Retinal pigment epithelial cell (primary cell): ENCODE results near the gene FOXB2.
"Not testable (repeated sequence)": the region's sequence is repeated elsewhere in the genome, so short reads cannot be mapped to it uniquely, and the experiment has no call there.

Experiments
- DNase-seq: peaks from one replicate; pipeline ENCODE4 v3.0.0-alpha.2; 2010; ENCODE audit warnings: low read depth
- H3K4me3 ChIP-seq: 2 replicates; pipeline ENCODE4 v1.5.1; 2011; ENCODE audit warnings: mild to moderate bottlenecking, low read length, control low read depth, moderate library complexity
- TF ChIP-seq, protein P1 (sequence below): conservative IDR thresholded peaks from 2 replicates; pipeline ENCODE4 v1.5.1; 2011; ENCODE audit warnings: low read depth, low read length, control low read depth, inconsistent platforms

The FOXB2 gene

DNA sequence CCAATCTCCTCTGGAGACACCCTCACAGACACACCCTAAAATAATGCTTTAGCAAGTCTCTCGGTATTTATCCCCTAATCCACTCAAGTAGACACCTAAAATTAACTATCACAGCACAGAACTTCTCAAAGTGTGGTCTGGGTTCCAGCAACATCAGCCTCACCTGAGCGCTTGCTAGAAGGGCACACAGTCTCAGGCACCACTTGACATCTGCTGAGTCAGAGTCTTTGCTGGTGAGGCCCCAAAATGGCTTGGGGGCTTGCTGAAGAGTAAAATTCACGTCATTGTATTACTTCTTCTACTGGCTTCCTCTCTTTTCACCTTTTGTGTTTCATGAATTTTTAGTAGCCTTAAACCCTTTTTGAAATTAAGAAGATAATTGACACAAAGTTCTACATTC is 9.0 kb downstream of the FOXB2 start:
- H3K4me3 ChIP-seq: no peak overlapping the region
- TF ChIP-seq, protein P1, sequence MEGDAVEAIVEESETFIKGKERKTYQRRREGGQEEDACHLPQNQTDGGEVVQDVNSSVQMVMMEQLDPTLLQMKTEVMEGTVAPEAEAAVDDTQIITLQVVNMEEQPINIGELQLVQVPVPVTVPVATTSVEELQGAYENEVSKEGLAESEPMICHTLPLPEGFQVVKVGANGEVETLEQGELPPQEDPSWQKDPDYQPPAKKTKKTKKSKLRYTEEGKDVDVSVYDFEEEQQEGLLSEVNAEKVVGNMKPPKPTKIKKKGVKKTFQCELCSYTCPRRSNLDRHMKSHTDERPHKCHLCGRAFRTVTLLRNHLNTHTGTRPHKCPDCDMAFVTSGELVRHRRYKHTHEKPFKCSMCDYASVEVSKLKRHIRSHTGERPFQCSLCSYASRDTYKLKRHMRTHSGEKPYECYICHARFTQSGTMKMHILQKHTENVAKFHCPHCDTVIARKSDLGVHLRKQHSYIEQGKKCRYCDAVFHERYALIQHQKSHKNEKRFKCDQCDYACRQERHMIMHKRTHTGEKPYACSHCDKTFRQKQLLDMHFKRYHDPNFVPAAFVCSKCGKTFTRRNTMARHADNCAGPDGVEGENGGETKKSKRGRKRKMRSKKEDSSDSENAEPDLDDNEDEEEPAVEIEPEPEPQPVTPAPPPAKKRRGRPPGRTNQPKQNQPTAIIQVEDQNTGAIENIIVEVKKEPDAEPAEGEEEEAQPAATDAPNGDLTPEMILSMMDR: no peak
- DNase-seq: no peak

DNA sequence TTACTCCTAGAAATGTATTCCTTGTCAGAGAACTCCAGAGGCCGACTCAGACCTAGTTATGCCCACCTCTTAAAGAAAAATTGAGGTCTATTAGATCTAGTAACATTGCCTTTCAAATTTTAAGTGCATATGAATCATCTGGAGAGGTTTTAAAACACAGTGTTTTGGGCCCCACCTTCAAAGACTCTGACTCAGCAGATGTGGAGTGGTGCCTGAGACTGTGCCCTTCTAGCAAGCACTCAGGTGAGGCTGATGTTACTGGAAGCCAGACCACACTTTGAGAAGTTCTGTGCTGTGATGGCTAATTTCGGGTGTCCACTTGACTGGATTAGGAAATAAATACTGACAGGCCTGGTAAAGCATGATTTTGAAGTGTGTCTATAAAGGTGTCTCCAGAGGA is 10.6 kb downstream of the FOXB2 start:
- no peak for DNase-seq
- TF ChIP-seq, protein P1: no peak
- H3K4me3 ChIP-seq: no peak overlapping the region

DNA sequence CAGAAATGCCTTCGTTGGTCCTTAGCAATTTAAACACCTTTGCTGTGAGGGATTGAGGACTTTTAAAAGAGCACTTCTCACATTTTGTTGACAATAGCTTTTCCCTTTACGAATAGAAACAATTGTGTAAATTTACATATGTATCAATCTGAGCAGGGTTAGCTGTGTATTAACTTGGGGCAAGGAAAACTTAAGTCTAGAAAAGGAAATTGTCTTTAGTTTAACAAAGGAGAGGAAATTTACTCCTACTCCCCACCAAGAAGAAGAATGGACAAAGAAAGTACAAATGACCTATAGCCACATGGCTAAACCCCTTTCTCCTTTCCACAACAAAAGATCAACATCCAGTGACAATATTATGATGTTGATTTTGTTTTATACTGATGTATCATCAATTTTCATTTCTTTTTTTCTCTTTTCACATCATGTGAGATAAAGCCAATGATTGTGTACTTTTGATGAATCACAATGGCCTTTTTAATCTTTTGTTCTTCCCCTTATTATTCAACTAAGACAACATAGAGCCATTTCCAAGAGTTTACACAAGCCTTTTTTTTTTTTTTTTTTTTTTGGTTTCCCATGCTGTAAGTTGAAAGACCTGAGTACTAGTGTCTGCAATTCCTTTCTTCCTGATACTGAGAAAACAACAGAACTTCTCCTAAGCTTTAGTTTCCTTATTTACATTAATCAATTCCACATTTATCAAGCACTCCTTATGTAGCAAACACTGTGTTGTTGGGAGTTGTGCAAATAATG is 19.0 kb downstream of the FOXB2 start:
- TF ChIP-seq, protein P1: no peak
- H3K4me3 ChIP-seq: no peak overlapping the region
- no peak for DNase-seq

DNA sequence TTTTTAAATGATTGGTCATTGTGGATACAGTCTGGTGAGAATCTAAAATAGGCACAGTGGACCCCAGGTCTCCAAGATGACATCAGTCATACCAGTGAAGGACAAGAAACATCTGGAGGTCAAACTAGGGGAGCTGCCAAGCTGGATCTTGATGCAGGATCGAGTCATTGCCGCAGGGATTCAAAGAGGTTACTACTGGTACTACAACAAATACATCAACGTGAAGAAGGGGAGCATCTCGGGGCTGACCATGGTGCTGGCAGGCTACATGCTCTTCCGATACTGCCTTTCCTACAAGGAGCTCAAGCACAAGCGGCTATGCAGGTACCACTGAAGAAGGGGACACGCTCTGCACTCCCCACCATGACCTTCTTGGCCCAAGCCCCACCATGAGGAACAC is 20.9 kb downstream of the FOXB2 start:
- H3K4me3 ChIP-seq: no peak overlapping the region
- DNase-seq: no peak
- TF ChIP-seq, protein P1: no peak

DNA sequence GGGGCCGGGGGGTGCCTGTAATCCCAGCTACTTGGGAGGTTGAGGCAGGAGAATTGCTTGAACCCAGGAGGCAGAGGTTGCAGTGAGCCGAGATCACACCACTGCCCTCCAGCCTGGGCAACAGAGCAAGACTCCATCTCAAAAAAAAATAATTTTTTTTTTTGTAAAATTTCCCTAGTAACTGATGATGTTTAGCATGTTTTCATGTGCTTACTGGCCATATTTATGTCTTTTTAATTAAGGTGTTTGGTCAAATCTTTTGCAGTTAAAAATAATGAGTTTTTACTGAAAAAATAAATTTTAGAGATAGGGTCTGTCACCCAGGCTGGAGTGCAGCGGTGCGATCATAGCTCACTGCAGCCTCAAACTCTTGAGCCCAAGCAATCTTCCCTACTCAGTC is 24.3 kb downstream of the FOXB2 start:
- DNase-seq, H3K4me3 ChIP-seq: not testable (repeated sequence)

DNA sequence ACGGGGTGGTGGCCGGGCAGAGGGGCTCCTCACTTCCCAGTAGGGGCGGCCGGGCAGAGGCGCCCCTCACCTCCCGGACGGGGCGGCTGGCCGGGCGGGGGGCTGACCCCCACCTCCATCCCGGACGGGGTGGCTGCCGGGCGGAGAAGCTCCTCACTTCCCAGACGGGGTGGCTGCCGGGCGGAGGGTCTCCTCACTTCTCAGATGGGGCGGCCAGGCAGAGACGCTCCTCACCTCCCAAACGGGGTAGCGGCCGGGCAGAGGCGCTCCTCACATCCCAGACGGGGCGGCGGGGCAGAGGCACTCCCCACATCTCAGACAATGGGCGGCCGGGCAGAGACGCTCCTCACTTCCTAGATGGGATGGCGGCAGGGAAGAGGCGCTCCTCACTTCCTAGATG is 41.2 kb downstream of the FOXB2 start:
- not testable (repeated sequence) for H3K4me3 ChIP-seq, DNase-seq

DNA sequence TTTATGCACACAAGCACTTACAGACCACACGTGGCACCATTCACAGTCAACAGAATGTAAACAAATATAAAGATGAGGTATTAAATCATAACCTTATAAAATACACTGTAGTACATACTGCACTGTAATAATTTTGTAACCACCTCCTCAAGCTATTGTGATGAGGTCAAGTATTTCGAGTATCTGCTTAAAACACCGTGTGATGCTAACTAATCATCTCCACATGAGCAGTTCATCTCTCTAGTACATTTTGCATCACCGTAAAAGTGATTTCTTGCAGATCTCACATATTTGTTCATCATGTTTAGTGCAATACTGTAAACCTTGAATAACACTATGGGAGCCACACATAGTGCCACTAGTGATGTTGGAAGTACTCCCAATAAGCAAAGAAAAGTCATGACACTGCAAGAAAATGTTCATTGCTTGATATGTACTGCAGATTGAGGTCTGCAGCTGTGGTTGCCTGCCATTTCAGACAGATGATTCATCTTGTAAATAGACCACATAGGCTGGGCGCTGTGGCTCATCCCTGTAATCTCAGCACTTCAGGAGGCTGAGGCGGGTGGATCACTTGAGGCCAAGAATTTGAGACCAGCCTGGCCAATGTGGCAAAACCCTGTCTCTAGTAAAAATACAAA is 44.3 kb downstream of the FOXB2 start:
- TF ChIP-seq, protein P1: no peak
- no peak for DNase-seq
- H3K4me3 ChIP-seq: no peak overlapping the region

DNA sequence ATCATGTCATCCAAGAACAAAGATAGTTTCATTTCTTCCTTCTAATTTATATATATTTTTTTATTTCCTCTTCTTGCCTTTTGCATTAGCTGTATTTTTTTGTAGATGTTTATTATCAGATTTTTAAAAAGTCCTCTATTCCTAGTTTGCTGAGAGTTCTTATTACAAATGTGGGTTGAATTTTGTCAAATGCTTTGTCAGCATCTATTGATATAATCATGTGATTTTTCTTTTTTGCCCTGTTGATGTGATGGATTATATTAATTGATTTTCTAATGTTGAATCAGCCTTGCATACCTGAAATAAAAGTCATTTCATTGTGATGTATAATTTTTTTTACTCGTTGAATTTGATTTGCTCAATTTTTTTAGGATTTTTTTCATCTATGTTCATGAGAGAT is 46.9 kb downstream of the FOXB2 start:
- DNase-seq: no peak
- TF ChIP-seq, protein P1: no peak
- H3K4me3 ChIP-seq: no peak overlapping the region
